LNCAP (cell line): ENCODE data around the gene CCDC158.

ENCODE experiments used
- TF ChIP-seq, protein P1 (sequence below): fragments of 450-650 bp; IDR thresholded peaks from 2 replicates; pipeline ENCODE4 v1.5.1; 2017; ENCODE audit warnings: mild to moderate bottlenecking

The CCDC158 gene

DNA sequence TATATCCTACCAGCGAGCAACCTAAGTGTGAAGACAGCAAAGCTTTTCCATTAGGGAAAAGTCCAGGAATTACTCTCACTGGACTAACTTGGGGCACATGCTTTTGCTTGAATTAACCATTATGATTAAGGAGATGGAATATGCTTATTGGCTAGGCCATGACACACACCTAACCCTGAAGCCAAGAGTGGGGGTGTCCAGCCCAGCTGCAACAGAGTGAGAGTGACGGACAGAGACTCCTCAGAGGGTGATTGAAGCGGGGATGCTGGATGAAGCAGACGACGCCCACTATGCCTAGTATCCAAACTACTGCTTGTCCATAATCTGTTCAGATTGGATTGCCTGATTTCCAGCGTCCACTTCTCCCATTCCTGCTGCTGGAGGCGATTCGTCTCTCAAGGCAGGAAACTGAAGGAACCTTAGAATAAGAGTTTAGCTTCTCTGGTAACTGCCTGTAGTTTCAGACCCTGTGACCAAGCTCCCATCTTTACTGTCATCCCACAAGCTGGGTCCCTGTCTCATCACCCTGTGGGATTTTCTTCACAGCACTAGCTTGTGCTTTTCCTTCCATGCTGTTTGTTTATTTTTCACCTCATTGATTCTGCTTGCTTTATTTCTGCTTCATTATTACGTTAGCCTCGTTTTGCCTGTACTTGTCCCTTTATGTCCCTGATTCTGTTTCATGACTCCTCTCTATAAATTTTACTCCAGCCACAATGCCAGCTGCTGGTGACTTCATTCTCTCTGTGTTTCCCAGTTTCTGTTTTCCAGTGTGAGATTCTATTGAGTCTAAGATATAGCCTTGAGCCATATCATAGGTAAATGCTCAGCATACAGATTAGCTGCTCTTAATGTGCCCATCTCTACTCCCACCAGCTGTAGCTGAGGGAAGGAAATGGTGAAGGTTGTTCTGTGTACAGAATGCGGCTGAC is 150.4 kb downstream of the CCDC158 start:
- TF ChIP-seq, protein P1, sequence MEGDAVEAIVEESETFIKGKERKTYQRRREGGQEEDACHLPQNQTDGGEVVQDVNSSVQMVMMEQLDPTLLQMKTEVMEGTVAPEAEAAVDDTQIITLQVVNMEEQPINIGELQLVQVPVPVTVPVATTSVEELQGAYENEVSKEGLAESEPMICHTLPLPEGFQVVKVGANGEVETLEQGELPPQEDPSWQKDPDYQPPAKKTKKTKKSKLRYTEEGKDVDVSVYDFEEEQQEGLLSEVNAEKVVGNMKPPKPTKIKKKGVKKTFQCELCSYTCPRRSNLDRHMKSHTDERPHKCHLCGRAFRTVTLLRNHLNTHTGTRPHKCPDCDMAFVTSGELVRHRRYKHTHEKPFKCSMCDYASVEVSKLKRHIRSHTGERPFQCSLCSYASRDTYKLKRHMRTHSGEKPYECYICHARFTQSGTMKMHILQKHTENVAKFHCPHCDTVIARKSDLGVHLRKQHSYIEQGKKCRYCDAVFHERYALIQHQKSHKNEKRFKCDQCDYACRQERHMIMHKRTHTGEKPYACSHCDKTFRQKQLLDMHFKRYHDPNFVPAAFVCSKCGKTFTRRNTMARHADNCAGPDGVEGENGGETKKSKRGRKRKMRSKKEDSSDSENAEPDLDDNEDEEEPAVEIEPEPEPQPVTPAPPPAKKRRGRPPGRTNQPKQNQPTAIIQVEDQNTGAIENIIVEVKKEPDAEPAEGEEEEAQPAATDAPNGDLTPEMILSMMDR: no peak

- TF ChIP-seq, protein P1: no peak
Observed at GRCh38 chr4:76267811-76268210, 153.1 kb downstream of the CCDC158 start.

DNA sequence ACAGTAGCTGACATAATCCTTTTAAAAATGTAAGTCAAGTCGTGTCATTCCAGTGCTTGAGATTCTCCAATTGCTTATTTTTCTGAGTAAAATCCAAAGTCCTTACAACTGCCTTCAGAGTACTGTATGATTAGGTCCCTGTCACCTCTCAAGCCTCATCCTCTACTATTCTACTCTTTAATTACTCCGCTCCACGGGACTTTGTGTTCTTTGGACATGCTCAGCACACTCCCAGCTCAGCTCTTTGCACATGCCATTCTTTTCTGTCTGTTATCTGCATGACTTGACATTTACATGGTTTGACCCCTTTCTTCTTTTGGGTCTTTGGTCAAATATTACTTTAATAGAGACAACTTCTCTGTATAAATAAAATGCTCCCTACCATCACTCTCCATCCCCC is 154.3 kb downstream of the CCDC158 start:
- TF ChIP-seq, protein P1: no peak

- TF ChIP-seq, protein P1: no peak
Observed at GRCh38 chr4:76265631-76266218, 155.2 kb downstream of the CCDC158 start.
